Measurements from ENCODE around the gene ZNF543.

- TF ChIP-seq EZH2 (IDR thresholded peaks at IDR 0.05; ENCODE audit: borderline replicate concordance, insufficient read depth, low read length, poor library complexity, severe bottlenecking): no peak
- TF ChIP-seq, protein P1, sequence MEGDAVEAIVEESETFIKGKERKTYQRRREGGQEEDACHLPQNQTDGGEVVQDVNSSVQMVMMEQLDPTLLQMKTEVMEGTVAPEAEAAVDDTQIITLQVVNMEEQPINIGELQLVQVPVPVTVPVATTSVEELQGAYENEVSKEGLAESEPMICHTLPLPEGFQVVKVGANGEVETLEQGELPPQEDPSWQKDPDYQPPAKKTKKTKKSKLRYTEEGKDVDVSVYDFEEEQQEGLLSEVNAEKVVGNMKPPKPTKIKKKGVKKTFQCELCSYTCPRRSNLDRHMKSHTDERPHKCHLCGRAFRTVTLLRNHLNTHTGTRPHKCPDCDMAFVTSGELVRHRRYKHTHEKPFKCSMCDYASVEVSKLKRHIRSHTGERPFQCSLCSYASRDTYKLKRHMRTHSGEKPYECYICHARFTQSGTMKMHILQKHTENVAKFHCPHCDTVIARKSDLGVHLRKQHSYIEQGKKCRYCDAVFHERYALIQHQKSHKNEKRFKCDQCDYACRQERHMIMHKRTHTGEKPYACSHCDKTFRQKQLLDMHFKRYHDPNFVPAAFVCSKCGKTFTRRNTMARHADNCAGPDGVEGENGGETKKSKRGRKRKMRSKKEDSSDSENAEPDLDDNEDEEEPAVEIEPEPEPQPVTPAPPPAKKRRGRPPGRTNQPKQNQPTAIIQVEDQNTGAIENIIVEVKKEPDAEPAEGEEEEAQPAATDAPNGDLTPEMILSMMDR (IDR thresholded peaks at IDR 0.05; ENCODE audit: poor library complexity, severe bottlenecking): no peak
These were observed 22.3 kb downstream of the ZNF543 start for GRCh38 chr19:57342582-57342981.

Data from neural cell (in vitro differentiated cells).